Measurements from ENCODE around the gene PLCL2.

Gene PLCL2

DNA sequence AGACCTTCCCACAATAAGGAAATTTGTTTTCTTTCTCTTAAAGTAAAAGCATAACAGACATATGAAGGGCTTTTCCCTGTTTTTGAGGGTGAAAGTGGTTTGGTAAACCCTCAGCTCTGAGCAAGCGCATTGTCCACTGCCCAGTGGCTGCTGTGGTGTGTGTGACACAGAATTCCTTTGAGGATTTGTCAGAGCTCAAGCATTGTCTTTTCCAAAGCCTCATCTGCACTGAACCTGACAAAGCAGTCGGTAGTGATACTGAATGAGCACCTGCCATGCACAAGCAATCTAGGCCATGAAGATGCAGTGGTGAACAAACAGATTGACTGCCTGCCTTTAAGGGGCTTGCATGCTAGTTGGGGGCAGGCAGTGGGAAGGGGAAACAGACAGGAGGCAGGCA, 128.3 kb downstream of the PLCL2 start:
- TF ChIP-seq, protein P1, sequence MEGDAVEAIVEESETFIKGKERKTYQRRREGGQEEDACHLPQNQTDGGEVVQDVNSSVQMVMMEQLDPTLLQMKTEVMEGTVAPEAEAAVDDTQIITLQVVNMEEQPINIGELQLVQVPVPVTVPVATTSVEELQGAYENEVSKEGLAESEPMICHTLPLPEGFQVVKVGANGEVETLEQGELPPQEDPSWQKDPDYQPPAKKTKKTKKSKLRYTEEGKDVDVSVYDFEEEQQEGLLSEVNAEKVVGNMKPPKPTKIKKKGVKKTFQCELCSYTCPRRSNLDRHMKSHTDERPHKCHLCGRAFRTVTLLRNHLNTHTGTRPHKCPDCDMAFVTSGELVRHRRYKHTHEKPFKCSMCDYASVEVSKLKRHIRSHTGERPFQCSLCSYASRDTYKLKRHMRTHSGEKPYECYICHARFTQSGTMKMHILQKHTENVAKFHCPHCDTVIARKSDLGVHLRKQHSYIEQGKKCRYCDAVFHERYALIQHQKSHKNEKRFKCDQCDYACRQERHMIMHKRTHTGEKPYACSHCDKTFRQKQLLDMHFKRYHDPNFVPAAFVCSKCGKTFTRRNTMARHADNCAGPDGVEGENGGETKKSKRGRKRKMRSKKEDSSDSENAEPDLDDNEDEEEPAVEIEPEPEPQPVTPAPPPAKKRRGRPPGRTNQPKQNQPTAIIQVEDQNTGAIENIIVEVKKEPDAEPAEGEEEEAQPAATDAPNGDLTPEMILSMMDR (IDR thresholded peaks at IDR 0.05): no peak
- Histone ChIP-seq H3K4me1 (ENCODE audit: control insufficient read depth in 1 of 2, insufficient read depth in 1 of 2, low read depth in 1 of 2, low read length in 1 of 2) (no peaks in the 10 kb centered on the region), H3K27ac (no peak overlapping the region), H3K9me3 (no peaks in the 10 kb centered on the region), H3K4me3 (ENCODE audit: low read depth in 1 of 2, low read length in 1 of 2) (no peak overlapping the region), H3K36me3 (peaks cover 73% of the 10 kb centered on the region), H3K27me3 (no peaks in the 10 kb centered on the region)

DNA sequence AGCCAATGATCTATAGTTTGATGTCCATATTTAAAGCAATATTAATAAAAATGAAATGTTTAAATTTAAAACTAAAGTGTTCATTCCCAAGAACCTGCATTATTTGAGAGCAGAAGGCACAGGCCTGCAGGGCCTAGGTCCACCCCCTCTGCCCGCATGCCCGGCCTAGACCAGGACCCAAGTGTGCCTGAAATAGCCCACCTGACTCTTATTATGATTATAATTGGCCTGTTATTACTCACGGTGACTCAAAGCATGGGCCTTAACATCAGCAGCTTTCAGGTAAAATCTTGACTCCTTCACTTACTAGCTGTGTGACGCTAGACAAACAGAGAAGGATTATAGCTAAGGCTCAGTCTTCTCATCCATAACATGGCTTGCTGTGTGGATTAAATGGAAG, 128.8 kb downstream of the PLCL2 start:
- no peak overlapping the region for H3K4me3 ChIP-seq (ENCODE audit: low read depth in 1 of 2, low read length in 1 of 2)
- TF ChIP-seq, protein P1 (IDR thresholded peaks at IDR 0.05): no peak
- H3K9me3 ChIP-seq: no peaks in the 10 kb centered on the region
- no peaks in the 10 kb centered on the region for H3K27me3 ChIP-seq
- no peaks in the 10 kb centered on the region for H3K4me1 ChIP-seq (ENCODE audit: control insufficient read depth in 1 of 2, insufficient read depth in 1 of 2, low read depth in 1 of 2, low read length in 1 of 2)
- H3K36me3 ChIP-seq: peaks cover 73% of the 10 kb centered on the region
- H3K27ac ChIP-seq: no peak overlapping the region

DNA sequence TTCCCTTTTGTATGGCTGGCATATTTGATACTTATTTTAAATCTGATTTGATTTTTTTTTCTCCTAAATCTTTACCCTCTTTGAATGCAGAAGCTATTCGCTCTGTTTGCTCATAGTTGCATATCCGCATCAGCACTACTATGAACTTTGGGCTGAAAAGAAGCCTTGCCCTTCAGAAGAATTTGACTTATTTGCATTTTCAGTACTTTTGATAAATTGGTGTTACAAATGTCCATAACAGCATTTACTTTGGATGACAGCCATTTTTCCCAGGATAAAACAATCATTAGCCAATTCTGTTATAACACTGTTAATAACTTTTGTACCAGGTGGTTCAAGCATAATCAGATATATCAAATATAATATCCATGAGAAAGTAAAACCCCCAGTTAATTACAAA, 129.5 kb downstream of the PLCL2 start:
- no peaks in the 10 kb centered on the region for H3K4me1 ChIP-seq (ENCODE audit: control insufficient read depth in 1 of 2, insufficient read depth in 1 of 2, low read depth in 1 of 2, low read length in 1 of 2)
- no peak overlapping the region for H3K4me3 ChIP-seq (ENCODE audit: low read depth in 1 of 2, low read length in 1 of 2)
- TF ChIP-seq, protein P1 (IDR thresholded peaks at IDR 0.05): no peak
- H3K27ac ChIP-seq: no peak overlapping the region
- H3K36me3 ChIP-seq: peaks cover 73% of the 10 kb centered on the region
- H3K9me3 ChIP-seq: no peaks in the 10 kb centered on the region
- H3K27me3 ChIP-seq: no peaks in the 10 kb centered on the region

DNA sequence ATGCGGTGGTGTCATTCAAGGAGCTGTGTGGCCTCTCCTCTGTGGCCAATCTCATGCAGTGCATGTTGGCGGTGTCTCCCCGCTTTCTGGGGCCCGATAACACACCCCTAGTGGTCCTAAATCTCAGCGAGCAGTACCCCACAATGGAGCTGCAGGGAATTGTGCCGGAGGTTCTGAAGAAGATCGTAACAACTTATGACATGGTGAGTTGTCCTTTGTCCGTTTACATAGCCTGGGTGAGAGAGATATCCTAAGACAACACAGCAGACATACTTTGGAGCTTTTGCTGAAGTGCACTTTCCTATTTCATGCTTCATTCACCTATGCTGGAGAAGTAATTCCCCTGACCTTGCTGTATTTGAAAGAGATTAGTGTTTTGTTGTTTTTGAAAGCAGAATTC, 130.0 kb downstream of the PLCL2 start:
- H3K27ac ChIP-seq: no peak overlapping the region
- TF ChIP-seq, protein P1 (IDR thresholded peaks at IDR 0.05): no peak
- H3K9me3 ChIP-seq: no peaks in the 10 kb centered on the region
- no peak overlapping the region for H3K4me3 ChIP-seq (ENCODE audit: low read depth in 1 of 2, low read length in 1 of 2)
- peaks cover 71% of the 10 kb centered on the region for H3K36me3 ChIP-seq
- H3K27me3 ChIP-seq: no peaks in the 10 kb centered on the region
- H3K4me1 ChIP-seq (ENCODE audit: control insufficient read depth in 1 of 2, insufficient read depth in 1 of 2, low read depth in 1 of 2, low read length in 1 of 2): no peaks in the 10 kb centered on the region

DNA sequence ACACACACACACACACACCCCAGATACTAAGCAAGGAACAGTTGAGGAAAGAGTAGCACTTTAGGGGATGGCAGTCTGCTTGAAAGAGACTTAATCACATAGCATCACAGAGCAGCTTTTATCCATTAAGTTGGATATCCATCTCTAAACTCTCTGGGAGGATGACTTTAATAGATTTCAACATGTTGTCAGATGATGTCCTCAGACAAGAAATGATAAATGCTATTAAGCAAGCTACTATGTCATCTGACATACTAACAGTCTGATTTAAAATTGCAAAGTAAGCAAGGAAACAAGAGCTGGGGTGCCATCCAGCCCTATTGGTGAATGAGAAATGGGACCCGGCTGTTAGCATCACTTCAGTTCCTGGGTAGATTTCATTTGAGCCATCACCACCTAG, 136.9 kb downstream of the PLCL2 start:
- Histone ChIP-seq H3K4me1 (ENCODE audit: control insufficient read depth in 1 of 2, insufficient read depth in 1 of 2, low read depth in 1 of 2, low read length in 1 of 2) (no peaks in the 10 kb centered on the region), H3K9me3 (no peaks in the 10 kb centered on the region), H3K27me3 (no peaks in the 10 kb centered on the region), H3K4me3 (ENCODE audit: low read depth in 1 of 2, low read length in 1 of 2) (no peak overlapping the region), H3K27ac (no peak overlapping the region), H3K36me3 (peaks cover 36% of the 10 kb centered on the region)
- TF ChIP-seq, protein P1 (IDR thresholded peaks at IDR 0.05): no peak

Data from neutrophil (primary cell).